Neuronal stem cell (in vitro differentiated cells): ENCODE measurements around the gene P2RX3.
"Not testable (repeated sequence)": the region's sequence is repeated elsewhere in the genome, so short reads cannot be mapped to it uniquely, and the experiment has no call there.

Experiments used
- DNase-seq: peaks from one replicate; pipeline ENCODE4 v3.0.0-alpha.2; 2013; ENCODE audit warnings: low spot score
- H2AFZ ChIP-seq: one replicate; pipeline ENCODE4 v1.6.1; 2013; ENCODE audit warnings: mild to moderate bottlenecking, low read length, inconsistent platforms
- H2AK5ac ChIP-seq: 2 replicates; pipeline ENCODE4 v1.6.1; 2013; ENCODE audit warnings: low read depth, mild to moderate bottlenecking, inconsistent platforms, low read length, moderate library complexity, mixed read lengths
- H2BK120ac ChIP-seq: 2 replicates; pipeline ENCODE4 v1.6.1; 2013; ENCODE audit warnings: low read depth, mild to moderate bottlenecking, inconsistent platforms, low read length, moderate library complexity, mixed read lengths
- H2BK12ac ChIP-seq: one replicate; pipeline ENCODE4 v1.6.1; 2013; ENCODE audit warnings: low read length, inconsistent platforms
- H2BK15ac ChIP-seq: 2 replicates; pipeline ENCODE4 v1.6.1; 2013; ENCODE audit warnings: mild to moderate bottlenecking, low read length, inconsistent platforms, mixed read lengths
- H2BK5ac ChIP-seq: one replicate; pipeline ENCODE4 v1.6.1; 2013; ENCODE audit warnings: inconsistent platforms, mild to moderate bottlenecking, low read length, moderate library complexity
- H3K14ac ChIP-seq: one replicate; pipeline ENCODE4 v1.6.1; 2013; ENCODE audit warnings: low read length, inconsistent platforms
- H3K18ac ChIP-seq: 2 replicates; pipeline ENCODE4 v1.6.1; 2013; ENCODE audit warnings: low read length, inconsistent platforms
- H3K23ac ChIP-seq: 2 replicates; pipeline ENCODE4 v1.6.1; 2013; ENCODE audit warnings: low read depth, mild to moderate bottlenecking, mixed read lengths, low read length, inconsistent platforms; ENCODE audit not compliant: poor library complexity
- H3K27ac ChIP-seq: replicated peaks from 3 replicates; pipeline ENCODE4 v1.5.1; 2013; ENCODE audit warnings: low read length, inconsistent platforms
- H3K27me3 ChIP-seq, 3 experiments: 2 replicates each; pipeline ENCODE4 v1.6.1; 2013; ENCODE audit warnings: low read length in 3 of 3, mild to moderate bottlenecking in 2 of 3, inconsistent platforms in 1 of 3, low read depth in 1 of 3, mixed read lengths in 1 of 3, moderate library complexity in 1 of 3; ENCODE audit not compliant: control insufficient read depth in 3 of 3, insufficient read depth in 3 of 3
- H3K36me3 ChIP-seq, 2 donors: replicated peaks in 1 of 2; 2 replicates each; pipeline ENCODE4 v1.6.1; 2013; ENCODE audit warnings: low read length in 2 of 2; ENCODE audit not compliant: control insufficient read depth in 2 of 2, insufficient read depth in 2 of 2
- H3K4ac ChIP-seq: 2 replicates; pipeline ENCODE4 v1.6.1; 2013; ENCODE audit warnings: inconsistent platforms, mild to moderate bottlenecking, low read length, moderate library complexity
- H3K4me1 ChIP-seq, 2 donors: 1 replicate in 1 of 2; 2 replicates in 1 of 2; pipeline ENCODE4 v1.6.1; 2013; ENCODE audit warnings: low read length in 2 of 2, low read depth in 1 of 2; ENCODE audit not compliant: control insufficient read depth in 2 of 2, insufficient read depth in 1 of 2
- H3K4me2 ChIP-seq: one replicate; pipeline ENCODE4 v1.6.1; 2013; ENCODE audit warnings: mild to moderate bottlenecking, low read length, inconsistent platforms; ENCODE audit not compliant: insufficient read depth, poor library complexity, severe bottlenecking
- H3K4me3 ChIP-seq, 2 donors: 2 replicates each; pipeline ENCODE4 v1.5.1; 2013; ENCODE audit warnings: low read length in 2 of 2, mild to moderate bottlenecking in 2 of 2, inconsistent platforms in 1 of 2, moderate library complexity in 1 of 2
- H3K79me1 ChIP-seq: one replicate; pipeline ENCODE4 v1.6.1; 2013; ENCODE audit warnings: low read depth, mild to moderate bottlenecking, inconsistent platforms, low read length, moderate library complexity
- H3K9ac ChIP-seq: one replicate; pipeline ENCODE4 v1.6.1; 2013; ENCODE audit warnings: mild to moderate bottlenecking, low read depth, low read length, inconsistent platforms; ENCODE audit not compliant: poor library complexity
- H3K9me3 ChIP-seq, 2 donors: replicated peaks in 1 of 2; 2 replicates each; pipeline versions ENCODE3 to v1.6.1; 2013; ENCODE audit warnings: low read length in 2 of 2, mild to moderate bottlenecking in 2 of 2, inconsistent platforms in 1 of 2, low read depth in 1 of 2, mixed read lengths in 1 of 2, moderate library complexity in 1 of 2; ENCODE audit not compliant: control insufficient read depth in 2 of 2, insufficient read depth in 1 of 2
- H4K8ac ChIP-seq: one replicate; pipeline ENCODE4 v1.6.1; 2013; ENCODE audit warnings: low read depth, mild to moderate bottlenecking, inconsistent platforms, low read length, moderate library complexity
- H4K91ac ChIP-seq: one replicate; pipeline ENCODE4 v1.6.1; 2013; ENCODE audit warnings: low read length, low read depth, mild to moderate bottlenecking, inconsistent platforms; ENCODE audit not compliant: poor library complexity
- WGBS, 2 donors: extraction: QIAGEN DNeasy Blood & Tissue Kit; methylation state at CpG; one replicate each; pipeline ENCODE4 v1.1.7; 2013; ENCODE audit warnings: missing lambda C conversion rate in 2 of 2, mixed read lengths in 1 of 2; ENCODE audit not compliant: insufficient read length in 2 of 2, insufficient replicate concordance in 1 of 2; ENCODE audit errors: extremely low coverage in 2 of 2; 5-methylcytosine and 5-hydroxymethylcytosine counted together

Gene P2RX3

DNA sequence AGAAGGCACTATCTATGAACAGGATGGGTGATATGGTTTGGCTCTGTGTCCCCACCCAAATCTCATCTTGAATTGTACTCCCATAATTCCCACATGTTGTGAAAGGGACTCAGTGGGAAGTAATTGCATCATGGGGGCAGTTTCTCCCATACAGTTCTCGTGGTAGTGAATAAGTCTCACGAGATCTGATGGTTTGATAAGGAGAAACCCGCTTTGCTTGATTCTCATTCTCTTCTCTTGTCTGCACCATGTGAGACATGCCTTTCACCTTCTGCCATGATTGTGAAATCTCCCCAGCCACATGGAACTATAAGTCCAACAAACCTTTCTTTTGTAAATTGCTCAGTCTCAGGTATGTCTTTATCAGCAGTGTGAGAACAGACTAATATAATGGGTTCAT, 41.9 kb upstream of the P2RX3 start:
- H3K79me1 ChIP-seq, H2AFZ ChIP-seq, DNase-seq, H3K4me1 ChIP-seq, H3K27ac ChIP-seq, H4K8ac ChIP-seq, H3K14ac ChIP-seq, H2BK120ac ChIP-seq, H2AK5ac ChIP-seq, H2BK5ac ChIP-seq, H2BK15ac ChIP-seq, H4K91ac ChIP-seq, H3K18ac ChIP-seq, H3K23ac ChIP-seq, H2BK12ac ChIP-seq, H3K9ac ChIP-seq, H3K4ac ChIP-seq, H3K4me3 ChIP-seq, H3K4me2 ChIP-seq, H3K27me3 ChIP-seq: not testable (repeated sequence)
- WGBS, 2 donors, result no CpG with 5 or more reads among the region's 3 CpGs
- peaks cover 16 to 20% of the 10 kb centered on the region in 2 donors for H3K9me3 ChIP-seq
- peaks cover 24 to 47% of the 10 kb centered on the region in 2 donors for H3K36me3 ChIP-seq

- no peak overlapping the region for H4K91ac ChIP-seq
- no peak overlapping the region for H4K8ac ChIP-seq
- no peak overlapping the region for H2BK120ac ChIP-seq
- H2AK5ac ChIP-seq, result no peak overlapping the region
- H3K9me3 ChIP-seq, result peaks cover 16 to 20% of the 10 kb centered on the region in 2 donors
- H3K36me3 ChIP-seq, result peaks cover 34 to 57% of the 10 kb centered on the region in 2 donors
- no peak overlapping the region for H3K9ac ChIP-seq
- no peak overlapping the region for H2BK5ac ChIP-seq
- H3K27ac ChIP-seq, result no peak overlapping the region
- no peak overlapping the region for H2BK12ac ChIP-seq
- no CpG with 5 or more reads among the region's 2 CpGs for WGBS, 2 donors
- no peaks in the 10 kb centered on the region for H3K27me3 ChIP-seq
- no peak overlapping the region for H3K18ac ChIP-seq
- no peaks in the 10 kb centered on the region for H3K4me1 ChIP-seq
- no peak overlapping the region for H3K14ac ChIP-seq
- H2AFZ ChIP-seq, result no peak overlapping the region
- no peak overlapping the region for H3K4me2 ChIP-seq
- H3K79me1 ChIP-seq, result no peaks in the 10 kb centered on the region
- H3K4me3 ChIP-seq, result no peak overlapping the region
- H3K23ac ChIP-seq, result no peak overlapping the region
- H2BK15ac ChIP-seq, result no peak overlapping the region
- DNase-seq, result no peak
- H3K4ac ChIP-seq, result no peak overlapping the region
Measured at GRCh38 chr11:57297221-57297620, 40.9 kb upstream of the P2RX3 start.

- H3K36me3 ChIP-seq, result peaks cover 44 to 77% of the 10 kb centered on the region in 2 donors
- no peak overlapping the region for H3K4me3 ChIP-seq
- H3K9me3 ChIP-seq, result peaks cover 16 to 20% of the 10 kb centered on the region in 2 donors
- no CpG with 5 or more reads among the region's 5 CpGs for WGBS, 2 donors
- H2BK120ac ChIP-seq, result no peak overlapping the region
- DNase-seq, result no peak
- H3K27ac ChIP-seq, result no peak overlapping the region
- H3K4me1 ChIP-seq, result no peaks in the 10 kb centered on the region
- no peak overlapping the region for H3K4ac ChIP-seq
- H3K27me3 ChIP-seq, result no peaks in the 10 kb centered on the region
- no peak overlapping the region for H2AFZ ChIP-seq
- no peak overlapping the region for H3K18ac ChIP-seq
- H4K8ac ChIP-seq, result no peak overlapping the region
- no peak overlapping the region for H2BK12ac ChIP-seq
- no peak overlapping the region for H2BK15ac ChIP-seq
- no peak overlapping the region for H3K9ac ChIP-seq
- peaks cover 6% of the 10 kb centered on the region for H3K79me1 ChIP-seq
- no peak overlapping the region for H2AK5ac ChIP-seq
- H3K14ac ChIP-seq, result no peak overlapping the region
- H4K91ac ChIP-seq, result no peak overlapping the region
- no peak overlapping the region for H2BK5ac ChIP-seq
- H3K23ac ChIP-seq, result no peak overlapping the region
- no peak overlapping the region for H3K4me2 ChIP-seq
Measured at GRCh38 chr11:57299150-57299737, 38.9 kb upstream of the P2RX3 start.

GRCh38 chr11:57300785-57301184, 37.4 kb upstream of the P2RX3 start:
- Histone ChIP-seq H3K36me3 (peaks cover 46 to 85% of the 10 kb centered on the region in 2 donors), H3K79me1 (peaks cover 8% of the 10 kb centered on the region), H3K9ac (no peak overlapping the region), H2BK5ac (no peak overlapping the region), H2BK12ac (no peak overlapping the region), H4K8ac (no peak overlapping the region), H2AK5ac (no peak overlapping the region), H3K18ac (no peak overlapping the region), H3K27ac (no peak overlapping the region), H3K14ac (no peak overlapping the region), H2BK15ac (no peak overlapping the region), H2BK120ac (no peak overlapping the region), H3K27me3 (no peaks in the 10 kb centered on the region), H4K91ac (no peak overlapping the region), H2AFZ (no peak overlapping the region), H3K4ac (no peak overlapping the region), H3K4me3 (no peak overlapping the region), H3K23ac (no peak overlapping the region), H3K4me1 (no peaks in the 10 kb centered on the region), H3K9me3 (peaks cover 16 to 20% of the 10 kb centered on the region in 2 donors), H3K4me2 (no peak overlapping the region)
- WGBS, 2 donors, result no CpG with 5 or more reads among the region's 10 CpGs
- no peak for DNase-seq
